Hepatocyte (in vitro differentiated cells): Measurements from ENCODE around the gene NDUFV1. TPM values are rescaled to one million over a fixed set of nuclear protein-coding genes. Genes with fewer than 3 reads are reported as not detected.

ENCODE experiments used
- DNase-seq: peaks from one replicate; pipeline ENCODE4 v3.0.0-alpha.2; 2016; ENCODE audit warnings: low spot score
- H2AFZ ChIP-seq: fragments of 200-600 bp; sonication (generic); 2 replicates; pipeline ENCODE4 v1.6.0; 2016; ENCODE audit warnings: antibody characterized with exemption, mild to moderate bottlenecking
- H3K27ac ChIP-seq: fragments of 200-600 bp; sonication (generic); 2 replicates; pipeline ENCODE4 v1.5.1; 2016; ENCODE audit warnings: mild to moderate bottlenecking
- H3K27me3 ChIP-seq: fragments of 200-600 bp; sonication (generic); 2 replicates; pipeline ENCODE4 v1.6.1; 2016
- H3K36me3 ChIP-seq: fragments of 200-600 bp; sonication (generic); replicated peaks from 2 replicates; pipeline ENCODE4 v1.5.1; 2016; ENCODE audit warnings: low read depth; ENCODE audit not compliant: insufficient read depth
- H3K4me1 ChIP-seq: fragments of 200-600 bp; sonication (generic); 2 replicates; pipeline ENCODE4 v1.5.1; 2016; ENCODE audit warnings: mild to moderate bottlenecking, moderate library complexity; ENCODE audit not compliant: insufficient read depth
- H3K4me2 ChIP-seq: fragments of 200-600 bp; sonication (generic); 2 replicates; pipeline ENCODE4 v1.6.0; 2016
- H3K4me3 ChIP-seq: fragments of 200-600 bp; sonication (generic); 2 replicates; pipeline ENCODE4 v1.5.1; 2016; ENCODE audit warnings: mild to moderate bottlenecking
- H3K79me2 ChIP-seq: fragments of 200-600 bp; sonication (generic); 2 replicates; pipeline ENCODE4 v1.6.0; 2017; ENCODE audit warnings: mild to moderate bottlenecking
- H3K9me2 ChIP-seq: fragments of 200-600 bp; sonication (generic); replicated peaks from 2 replicates; pipeline ENCODE4 v1.6.0; 2017; ENCODE audit warnings: mild to moderate bottlenecking; ENCODE audit not compliant: insufficient read depth
- H3K9me3 ChIP-seq: fragments of 200-600 bp; sonication (generic); 2 replicates; pipeline ENCODE4 v1.5.1; 2016; ENCODE audit warnings: low read depth, mild to moderate bottlenecking
- H4K20me1 ChIP-seq: fragments of 200-600 bp; sonication (generic); 2 replicates; pipeline ENCODE4 v1.6.0; 2016; ENCODE audit warnings: mild to moderate bottlenecking; ENCODE audit not compliant: insufficient read depth, poor library complexity, severe bottlenecking
- CTCF ChIP-seq: fragments of 200-600 bp; sonication (generic); IDR thresholded peaks from 2 replicates; pipeline ENCODE4 v1.5.1; 2016; ENCODE audit warnings: antibody characterized with exemption, mild to moderate bottlenecking; ENCODE audit not compliant: poor library complexity
- EZH2 ChIP-seq: fragments of 200-600 bp; sonication (generic); IDR thresholded peaks from 2 replicates; pipeline ENCODE4 v1.6.1; 2016; ENCODE audit warnings: antibody characterized with exemption, mild to moderate bottlenecking, borderline replicate concordance
- EZH2phosphoT487 ChIP-seq: fragments of 200-600 bp; sonication (generic); IDR thresholded peaks from one replicate; pipeline ENCODE4 v1.6.1; 2018; ENCODE audit warnings: antibody characterized with exemption, mild to moderate bottlenecking, low read depth, moderate library complexity; ENCODE audit not compliant: unreplicated experiment, severe bottlenecking
- WGBS: methylation state at CpG from one replicate; pipeline ENCODE4 v1.1.6; 2016; ENCODE audit warnings: low lambda C conversion rate; ENCODE audit errors: missing lambda C conversion rate; 5-methylcytosine and 5-hydroxymethylcytosine counted together
- polyA plus RNA-seq: library from polyadenylated mRNA; unstranded; fragments of >200 nt; fragmentation: Nextera tagmentation; extraction: Ambion mirVana; gene quantifications from 2 replicates; pipeline ENCODE4 v1.2.1, GENCODE V29; 2016
- total RNA-seq: library from RNA; depleted of rRNA; stranded (reverse); fragments of >200 nt; gene quantifications from 2 replicates; pipeline ENCODE4 v1.2.3, GENCODE V29; 2014

NDUFV1 gene
- total and polyA plus RNA-seq, 2 experiments from 2014 or later = 194 to 226 TPM

- DNase-seq = peak; percentile 54
- Histone ChIP-seq H3K9me2 (no peaks in the 10 kb centered on the region), H3K4me3 (no peak overlapping the region), H3K9me3 (no peaks in the 10 kb centered on the region), H3K4me2 (no peak overlapping the region), H4K20me1 (no peaks in the 10 kb centered on the region), H3K27me3 (no peaks in the 10 kb centered on the region), H2AFZ (no peak overlapping the region), H3K36me3 (no peaks in the 10 kb centered on the region), H3K4me1 (peaks cover 13% of the 10 kb centered on the region), H3K27ac (no peak overlapping the region), H3K79me2 (no peaks in the 10 kb centered on the region)
- TF ChIP-seq EZH2 (no peak), CTCF (no peak), EZH2phosphoT487 (no peak)
- WGBS = 83% methylated on average over 12 of the region's 12 CpGs
These were observed 25.6 kb downstream of the NDUFV1 start for GRCh38 chr11:67632175-67632981.

DNA sequence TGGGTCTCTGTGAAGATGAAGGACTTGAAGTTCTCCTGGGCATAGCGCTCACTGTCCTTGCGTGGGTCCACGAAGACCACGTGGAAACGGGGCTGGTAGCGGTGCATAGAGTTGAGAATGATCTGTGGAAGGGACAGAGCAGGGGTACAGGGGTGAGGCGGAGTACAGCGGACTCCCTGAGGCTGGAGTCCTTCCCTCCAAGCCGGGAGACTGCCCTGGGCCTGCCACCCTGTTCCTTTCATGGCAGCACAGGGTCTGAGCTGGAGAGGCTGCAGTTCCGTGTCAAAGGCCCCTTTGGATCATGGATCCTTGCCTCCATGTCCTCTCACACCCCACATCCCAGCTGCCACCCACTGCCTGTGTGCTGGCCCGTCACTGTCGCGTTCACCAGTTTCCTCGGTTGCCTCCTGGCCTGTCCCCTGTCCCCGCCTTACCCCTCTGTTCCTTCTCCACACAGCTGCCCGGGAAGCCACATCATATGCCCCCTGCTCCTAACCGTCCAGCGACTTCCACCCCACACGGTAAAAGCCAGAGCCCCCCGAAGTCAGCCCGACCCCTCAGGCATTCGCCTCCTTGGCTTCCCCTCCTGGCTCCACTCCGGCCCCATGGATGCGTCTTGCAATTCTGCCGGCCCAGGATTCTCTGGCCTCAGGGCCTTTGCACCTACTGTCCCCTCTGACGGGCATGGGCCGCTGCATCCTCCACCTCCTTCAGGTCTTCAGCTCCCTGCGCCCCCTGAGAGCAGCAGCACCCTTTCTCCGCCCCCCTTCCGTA lies 26.4 kb downstream of the NDUFV1 start:
- Histone ChIP-seq H3K9me2 (no peaks in the 10 kb centered on the region), H3K79me2 (no peaks in the 10 kb centered on the region), H3K9me3 (no peaks in the 10 kb centered on the region), H3K4me3 (no peak overlapping the region), H3K36me3 (no peaks in the 10 kb centered on the region), H2AFZ (no peak overlapping the region), H3K4me2 (no peak overlapping the region), H3K27ac (no peak overlapping the region), H3K27me3 (no peaks in the 10 kb centered on the region), H4K20me1 (no peaks in the 10 kb centered on the region), H3K4me1 (peaks cover 13% of the 10 kb centered on the region)
- 95% methylated on average over 28 of the region's 30 CpGs for WGBS
- TF ChIP-seq CTCF = no peak
- no peak for TF ChIP-seq EZH2
- no peak for TF ChIP-seq EZH2phosphoT487
- peak; percentile 4 for DNase-seq

DNA sequence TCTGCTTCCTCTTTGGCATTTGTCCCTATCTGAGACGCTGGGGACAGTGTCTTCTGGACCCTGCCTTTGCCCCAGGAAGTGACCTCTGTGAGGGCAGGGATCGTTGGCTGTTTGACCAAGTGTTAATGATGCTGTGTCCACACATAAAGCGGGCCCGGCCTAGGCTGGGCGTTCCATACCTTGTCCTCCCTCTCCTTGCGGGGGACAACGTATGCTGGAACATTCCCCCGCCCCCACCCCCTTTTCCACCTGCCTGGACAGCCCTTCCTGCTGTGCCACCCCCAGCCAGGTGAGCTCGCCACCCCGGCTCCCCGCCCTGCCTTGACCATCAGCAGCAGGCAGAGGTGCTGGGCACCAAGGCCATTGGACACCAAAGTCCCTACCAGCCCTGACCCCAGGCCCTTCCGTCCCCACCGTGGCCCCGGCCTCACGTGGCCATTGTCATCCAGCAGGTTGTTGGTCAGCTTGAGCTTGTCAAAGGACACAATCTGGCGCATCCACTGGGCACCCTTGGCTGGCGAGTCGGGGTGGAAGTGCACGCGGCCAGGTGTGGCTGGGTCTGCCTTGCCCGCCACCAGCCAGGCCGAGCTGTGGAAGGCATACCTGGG lies 27.1 kb downstream of the NDUFV1 start:
- peaks cover 9% of the 10 kb centered on the region for H3K4me1 ChIP-seq
- H3K9me3 ChIP-seq = no peaks in the 10 kb centered on the region
- no peak overlapping the region for H3K4me3 ChIP-seq
- peak; percentile 6 for DNase-seq
- WGBS = 94% methylated on average over 15 of the region's 22 CpGs
- H4K20me1 ChIP-seq = no peaks in the 10 kb centered on the region
- no peak overlapping the region for H3K27ac ChIP-seq
- H3K9me2 ChIP-seq = no peaks in the 10 kb centered on the region
- TF ChIP-seq EZH2 (no peak), CTCF (no peak), EZH2phosphoT487 (no peak)
- no peaks in the 10 kb centered on the region for H3K27me3 ChIP-seq
- H3K4me2 ChIP-seq = no peak overlapping the region
- H3K36me3 ChIP-seq = no peaks in the 10 kb centered on the region
- no peak overlapping the region for H2AFZ ChIP-seq
- no peaks in the 10 kb centered on the region for H3K79me2 ChIP-seq
